GM19351 (cell line): ENCODE results near the gene MKRN2OS.
"Not testable (repeated sequence)": the region's sequence is repeated elsewhere in the genome, so short reads cannot be mapped to it uniquely, and the experiment has no call there.

Source experiments
- ATAC-seq: cut with Tn5 transposase; IDR thresholded peaks from one replicate; pipeline ENCODE4 v1.9.1; 2021; ENCODE audit warnings: mild to moderate bottlenecking, moderate library complexity; ENCODE audit not compliant: unreplicated experiment

Gene MKRN2OS

GRCh38 chr3:12562451-12562850, 17.2 kb upstream of the MKRN2OS start:
- no peak for ATAC-seq

- no peak for ATAC-seq
Measured at GRCh38 chr3:12561397-12561796, 16.1 kb upstream of the MKRN2OS start.

- peak; percentile 46 for ATAC-seq
Measured at GRCh38 chr3:12560505-12561190, 15.3 kb upstream of the MKRN2OS start.

GRCh38 chr3:12559520-12559919, 14.2 kb upstream of the MKRN2OS start:
- ATAC-seq, result no peak

- no peak for ATAC-seq
Measured at GRCh38 chr3:12558706-12559105, 13.4 kb upstream of the MKRN2OS start.

GRCh38 chr3:12557473-12558100, 12.3 kb upstream of the MKRN2OS start:
- ATAC-seq, result no peak

- peak; percentile 76 for ATAC-seq
Measured at GRCh38 chr3:12556690-12557472, 11.6 kb upstream of the MKRN2OS start, which contains the start of gene MKRN2. MKRN2 (plus strand) TSS chr3:12557087; CDS start chr3:12557151, 64 bp downstream.

GRCh38 chr3:12556314-12556689, 11.0 kb upstream of the MKRN2OS start:
- no peak for ATAC-seq

GRCh38 chr3:12553921-12554391, 8.7 kb upstream of the MKRN2OS start:
- ATAC-seq, result no peak

GRCh38 chr3:12549971-12550760, 4.9 kb upstream of the MKRN2OS start:
- ATAC-seq, result no peak

- ATAC-seq, result no peak
Measured at GRCh38 chr3:12544652-12545472, 437 bp downstream of the MKRN2OS start.

- ATAC-seq, result not testable (repeated sequence)
Measured at GRCh38 chr3:12543497-12543896, 1.8 kb downstream of the MKRN2OS start.

- no peak for ATAC-seq
Measured at GRCh38 chr3:12541625-12542024, 3.7 kb downstream of the MKRN2OS start.

GRCh38 chr3:12536423-12536822, 8.9 kb downstream of the MKRN2OS start:
- ATAC-seq, result no peak

GRCh38 chr3:12532182-12532581, 13.1 kb downstream of the MKRN2OS start:
- ATAC-seq, result no peak

- ATAC-seq, result no peak
Measured at GRCh38 chr3:12527757-12528143, 17.5 kb downstream of the MKRN2OS start.

GRCh38 chr3:12522721-12523120, 22.6 kb downstream of the MKRN2OS start:
- no peak for ATAC-seq

- no peak for ATAC-seq
Measured at GRCh38 chr3:12521010-12521409, 24.3 kb downstream of the MKRN2OS start.

- ATAC-seq, result no peak
Measured at GRCh38 chr3:12518261-12519028, 26.9 kb downstream of the MKRN2OS start.
